ENCODE measurements around the gene TLDC2. TPM values are rescaled to one million over a fixed set of nuclear protein-coding genes. Genes with fewer than 3 reads are reported as not detected.

TLDC2 gene
- total RNA-seq, 2 experiments from 2014 or later, result not detected

DNA sequence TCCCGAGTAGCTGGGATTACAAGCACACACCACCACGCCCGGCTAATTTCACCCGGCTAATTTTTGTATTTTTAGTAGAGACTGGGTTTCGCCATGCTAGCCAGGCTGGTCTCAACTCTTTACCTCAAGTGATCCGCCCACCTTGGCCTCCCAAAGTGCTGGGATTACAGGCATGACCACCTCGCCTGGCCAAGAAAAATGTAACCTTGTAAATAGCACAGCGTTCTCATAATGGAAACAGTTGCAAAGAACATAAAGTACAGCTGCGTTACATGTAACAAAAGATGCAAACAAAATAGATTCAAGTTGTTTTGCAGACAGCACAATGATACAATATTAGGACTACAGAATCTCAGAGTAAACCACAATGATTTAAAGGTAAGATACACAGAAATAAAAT is 14.6 kb downstream of the TLDC2 start:
- H3K27ac Mint-ChIP-seq, result peak overlapping the region; percentile 66
- peaks cover 63% of the 10 kb centered on the region for H3K36me3 ChIP-seq (ENCODE audit: insufficient read depth, low read length)
- no peaks in the 10 kb centered on the region for H3K27me3 ChIP-seq (ENCODE audit: control insufficient read depth in 1 of 2, insufficient read depth in 2 of 2, low read length in 2 of 2)
- ChIA-PET POLR2A (no interaction called here), CTCF (no interaction called here)
- ATAC-seq (ENCODE audit: poor library complexity) (no peak), DNase-seq (no peak)
- no peak overlapping the region for H3K4me3 Mint-ChIP-seq
- no peaks in the 10 kb centered on the region for H3K9me3 Mint-ChIP-seq
- H3K4me1 Mint-ChIP-seq (ENCODE audit: low read depth), result peaks cover 20% of the 10 kb centered on the region
- no peaks in the 10 kb centered on the region for H3K9me3 ChIP-seq (ENCODE audit: control insufficient read depth in 1 of 2, insufficient read depth in 1 of 2, low read length in 2 of 2)
- H3K27me3 Mint-ChIP-seq, result no peaks in the 10 kb centered on the region
- peaks cover 76% of the 10 kb centered on the region for H3K36me3 Mint-ChIP-seq (ENCODE audit: low read depth)
- H3K27ac ChIP-seq (ENCODE audit: low read depth in 1 of 2, low read length in 2 of 2), result no peak overlapping the region
- H3K4me3 ChIP-seq (ENCODE audit: low read length), result no peak overlapping the region
- intact Hi-C loops (cut with DNase I, micrococcal nuclease), result loop anchor here in 1 of 2 experiments (10.0 kb wide), 1 partner anchor 1166 kb away; no protein-coding TSS in a partner anchor
- TF ChIP-seq, protein P1, sequence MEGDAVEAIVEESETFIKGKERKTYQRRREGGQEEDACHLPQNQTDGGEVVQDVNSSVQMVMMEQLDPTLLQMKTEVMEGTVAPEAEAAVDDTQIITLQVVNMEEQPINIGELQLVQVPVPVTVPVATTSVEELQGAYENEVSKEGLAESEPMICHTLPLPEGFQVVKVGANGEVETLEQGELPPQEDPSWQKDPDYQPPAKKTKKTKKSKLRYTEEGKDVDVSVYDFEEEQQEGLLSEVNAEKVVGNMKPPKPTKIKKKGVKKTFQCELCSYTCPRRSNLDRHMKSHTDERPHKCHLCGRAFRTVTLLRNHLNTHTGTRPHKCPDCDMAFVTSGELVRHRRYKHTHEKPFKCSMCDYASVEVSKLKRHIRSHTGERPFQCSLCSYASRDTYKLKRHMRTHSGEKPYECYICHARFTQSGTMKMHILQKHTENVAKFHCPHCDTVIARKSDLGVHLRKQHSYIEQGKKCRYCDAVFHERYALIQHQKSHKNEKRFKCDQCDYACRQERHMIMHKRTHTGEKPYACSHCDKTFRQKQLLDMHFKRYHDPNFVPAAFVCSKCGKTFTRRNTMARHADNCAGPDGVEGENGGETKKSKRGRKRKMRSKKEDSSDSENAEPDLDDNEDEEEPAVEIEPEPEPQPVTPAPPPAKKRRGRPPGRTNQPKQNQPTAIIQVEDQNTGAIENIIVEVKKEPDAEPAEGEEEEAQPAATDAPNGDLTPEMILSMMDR (IDR thresholded peaks at IDR 0.05), result no peak
- peaks cover 13% of the 10 kb centered on the region for H3K4me1 ChIP-seq (ENCODE audit: insufficient read depth, low read length)

DNA sequence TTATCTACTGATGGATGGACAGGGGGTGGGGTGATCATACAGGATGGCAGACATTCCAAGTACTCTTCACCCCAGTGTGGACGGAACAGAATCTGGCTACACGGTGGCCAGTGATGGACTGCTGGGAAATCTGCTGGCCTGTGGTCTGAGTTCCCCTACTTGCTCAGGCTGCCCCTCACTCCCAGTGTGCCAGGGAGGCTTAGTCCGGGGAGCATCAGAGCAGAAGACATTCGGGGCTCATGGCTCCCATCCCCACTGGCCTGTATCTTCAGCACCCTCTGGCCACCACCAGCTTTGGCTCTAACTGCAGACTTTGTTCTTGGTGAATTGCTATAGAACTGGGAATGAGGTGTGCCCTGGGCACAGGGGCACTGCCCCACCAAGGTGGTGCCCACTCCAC is 15.3 kb downstream of the TLDC2 start:
- intact Hi-C loops (cut with DNase I, micrococcal nuclease), result loop anchor here in 1 of 2 experiments (10.0 kb wide), 1 partner anchor 1166 kb away; no protein-coding TSS in a partner anchor
- H3K27ac ChIP-seq (ENCODE audit: low read depth in 1 of 2, low read length in 2 of 2), result no peak overlapping the region
- Mint-ChIP-seq H3K36me3 (ENCODE audit: low read depth) (peaks cover 82% of the 10 kb centered on the region), H3K4me3 (no peak overlapping the region), H3K27ac (peak overlapping the region; percentile 66), H3K27me3 (no peaks in the 10 kb centered on the region), H3K9me3 (no peaks in the 10 kb centered on the region), H3K4me1 (ENCODE audit: low read depth) (peaks cover 20% of the 10 kb centered on the region)
- peaks cover 69% of the 10 kb centered on the region for H3K36me3 ChIP-seq (ENCODE audit: insufficient read depth, low read length)
- no peak overlapping the region for H3K4me3 ChIP-seq (ENCODE audit: low read length)
- no peaks in the 10 kb centered on the region for H3K27me3 ChIP-seq (ENCODE audit: control insufficient read depth in 1 of 2, insufficient read depth in 2 of 2, low read length in 2 of 2)
- POLR2A ChIA-PET, result no interaction called here
- ATAC-seq (ENCODE audit: poor library complexity) (no peak), DNase-seq (no peak)
- TF ChIP-seq, protein P1 (IDR thresholded peaks at IDR 0.05), result no peak
- CTCF ChIA-PET, result no interaction called here
- peaks cover 13% of the 10 kb centered on the region for H3K4me1 ChIP-seq (ENCODE audit: insufficient read depth, low read length)
- H3K9me3 ChIP-seq (ENCODE audit: control insufficient read depth in 1 of 2, insufficient read depth in 1 of 2, low read length in 2 of 2), result no peaks in the 10 kb centered on the region

DNA sequence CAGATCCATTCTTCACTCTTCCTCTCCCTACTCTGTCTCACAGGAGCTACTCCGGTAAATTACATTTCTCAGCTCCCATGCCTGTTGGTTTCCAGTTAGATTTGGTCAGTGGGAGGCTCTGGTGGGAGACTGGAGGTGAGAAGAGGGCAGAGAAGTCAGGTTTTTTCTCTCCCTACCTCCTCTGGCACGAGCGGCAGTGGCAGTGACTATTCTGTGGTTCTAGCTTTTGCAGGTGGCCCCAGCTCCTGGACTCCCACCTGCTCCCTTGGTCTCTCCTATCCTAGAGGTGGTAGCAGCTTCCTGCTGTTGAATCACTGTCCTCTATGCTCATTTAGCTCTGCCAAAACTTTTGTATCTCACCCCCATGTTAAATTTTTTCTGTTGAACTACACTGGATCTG is 17.9 kb downstream of the TLDC2 start:
- no peak overlapping the region for H3K27ac ChIP-seq (ENCODE audit: low read depth in 1 of 2, low read length in 2 of 2)
- ChIA-PET CTCF (no interaction called here), POLR2A (interaction anchor here (0.7 kb wide), 1 partner anchor 27 kb away, joined by 3 read pairs; no protein-coding TSS in a partner anchor)
- TF ChIP-seq, protein P1 (IDR thresholded peaks at IDR 0.05), result no peak
- H3K4me1 Mint-ChIP-seq (ENCODE audit: low read depth), result peaks cover 16% of the 10 kb centered on the region
- H3K36me3 Mint-ChIP-seq (ENCODE audit: low read depth), result peaks cover 97% of the 10 kb centered on the region
- H3K9me3 Mint-ChIP-seq, result no peaks in the 10 kb centered on the region
- no peak for DNase-seq
- H3K4me1 ChIP-seq (ENCODE audit: insufficient read depth, low read length), result no peaks in the 10 kb centered on the region
- no peaks in the 10 kb centered on the region for H3K27me3 Mint-ChIP-seq
- H3K27ac Mint-ChIP-seq, result peak overlapping the region; percentile 55
- H3K9me3 ChIP-seq (ENCODE audit: control insufficient read depth in 1 of 2, insufficient read depth in 1 of 2, low read length in 2 of 2), result no peaks in the 10 kb centered on the region
- intact Hi-C loops (cut with DNase I, micrococcal nuclease), result loop anchor here in 1 of 2 experiments (2.0 to 10.0 kb wide), 2 partner anchors 27 to 1169 kb away; no protein-coding TSS in a partner anchor
- no peak overlapping the region for H3K4me3 ChIP-seq (ENCODE audit: low read length)
- no peaks in the 10 kb centered on the region for H3K27me3 ChIP-seq (ENCODE audit: control insufficient read depth in 1 of 2, insufficient read depth in 2 of 2, low read length in 2 of 2)
- H3K36me3 ChIP-seq (ENCODE audit: insufficient read depth, low read length), result peaks cover 94% of the 10 kb centered on the region
- ATAC-seq (ENCODE audit: poor library complexity), result no peak
- no peak overlapping the region for H3K4me3 Mint-ChIP-seq

Data from CD4-positive, alpha-beta T cell (primary cell).